Suppressor macrophage treated with lipopolysaccharide for 1 hour (primary cell): ENCODE results near the gene JAK1.

Source experiments
- DNase-seq, 3 donors: peaks; one replicate each; pipeline ENCODE4 v3.0.0-alpha.2; 2020 to 2022

Gene JAK1

DNA sequence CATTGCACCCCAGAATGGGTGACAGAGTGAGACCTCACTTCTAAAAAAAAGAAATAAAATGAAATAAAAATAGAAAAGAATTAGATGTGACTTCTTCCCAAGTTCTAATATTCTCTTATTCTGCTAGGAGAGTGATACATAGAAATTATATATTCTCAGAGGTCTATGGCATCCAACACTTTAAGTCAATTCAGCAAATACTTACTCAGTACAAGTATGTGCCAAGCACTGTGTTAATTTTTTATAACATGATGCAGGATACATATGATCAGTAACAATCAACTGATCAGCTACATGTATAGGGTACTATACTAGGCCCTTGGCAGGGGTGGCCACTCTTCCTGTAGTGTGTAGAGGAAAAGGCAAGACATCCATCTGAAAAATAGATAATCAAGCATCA, 13.0 kb upstream of the JAK1 start:
- DNase-seq: no peak

GRCh38 chr1:64976361-64976760, 10.0 kb upstream of the JAK1 start:
- no peak for DNase-seq

GRCh38 chr1:64975740-64976139, 9.4 kb upstream of the JAK1 start:
- DNase-seq: no peak

DNA sequence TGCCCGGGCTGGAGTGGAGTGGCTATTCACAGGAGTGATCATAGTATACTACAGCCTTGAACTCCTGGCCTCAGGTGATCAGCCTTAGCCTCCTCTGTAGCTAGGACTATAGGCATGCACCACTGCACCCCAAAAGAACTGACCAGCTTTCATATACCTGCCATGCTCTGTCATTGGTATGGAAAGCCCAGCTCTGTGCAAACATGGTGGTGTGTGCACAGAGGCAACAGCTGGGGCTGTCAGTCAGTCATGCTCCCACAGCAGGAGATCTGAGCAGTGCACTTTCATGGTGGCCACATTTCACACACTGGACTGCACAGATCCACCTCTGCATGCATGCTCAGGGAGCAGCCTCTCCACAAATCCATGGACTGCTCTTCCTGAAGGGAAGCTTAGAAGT, 8.8 kb upstream of the JAK1 start:
- no peak for DNase-seq

DNA sequence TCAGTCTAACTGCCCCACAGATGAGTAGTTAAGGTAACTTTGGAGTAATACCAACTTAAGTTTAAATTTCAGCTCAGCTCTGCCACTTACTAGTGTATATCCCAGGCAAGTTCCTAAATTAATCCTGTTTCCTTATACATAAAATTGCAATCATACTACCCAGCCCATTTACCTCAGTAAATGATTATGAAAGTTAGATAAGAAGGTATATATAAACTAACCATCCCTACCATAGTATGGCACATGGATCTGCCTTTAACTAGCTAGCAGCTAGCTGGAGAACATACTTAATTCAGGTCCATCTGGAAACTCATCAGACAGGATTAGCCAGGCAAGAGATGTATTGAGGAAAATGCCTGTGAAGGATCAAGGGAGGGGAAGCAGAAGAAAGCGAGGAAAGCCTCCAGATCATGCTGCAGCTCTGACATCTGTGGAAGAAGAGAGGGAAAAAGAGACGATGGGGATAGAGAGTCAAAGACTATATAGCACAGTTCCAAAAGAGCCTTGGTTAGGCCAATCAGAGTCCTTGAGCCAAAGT, 8.0 kb upstream of the JAK1 start:
- no peak for DNase-seq

DNA sequence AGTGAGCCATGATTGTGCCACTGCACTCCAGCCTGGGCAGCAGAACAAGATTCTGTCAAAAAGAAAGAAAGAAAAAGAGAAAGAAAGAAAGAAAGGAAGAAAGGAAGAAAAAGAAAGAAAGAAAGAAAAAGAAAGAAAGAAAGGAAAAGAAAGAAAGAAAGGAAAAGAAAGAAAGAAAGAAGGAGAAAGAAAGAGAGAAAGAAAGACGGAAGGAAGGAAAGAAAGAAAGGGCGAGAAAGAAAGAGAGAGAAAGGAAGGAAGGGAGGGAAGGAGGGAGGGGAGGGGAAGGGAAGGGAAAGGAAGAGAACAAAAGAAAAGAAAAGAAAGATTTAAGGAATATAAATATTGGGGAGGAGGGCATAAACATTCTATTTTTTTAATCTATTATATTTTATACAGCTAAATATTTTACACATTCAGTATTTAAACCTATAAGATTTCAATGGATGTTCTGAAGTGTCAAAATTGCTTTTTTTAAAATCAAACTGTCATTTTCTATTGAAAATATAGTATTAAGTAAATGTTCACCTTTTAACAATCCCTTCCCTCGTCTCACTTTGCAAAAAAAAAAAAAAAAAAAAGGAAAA, 6.8 kb upstream of the JAK1 start:
- DNase-seq: no peak

DNA sequence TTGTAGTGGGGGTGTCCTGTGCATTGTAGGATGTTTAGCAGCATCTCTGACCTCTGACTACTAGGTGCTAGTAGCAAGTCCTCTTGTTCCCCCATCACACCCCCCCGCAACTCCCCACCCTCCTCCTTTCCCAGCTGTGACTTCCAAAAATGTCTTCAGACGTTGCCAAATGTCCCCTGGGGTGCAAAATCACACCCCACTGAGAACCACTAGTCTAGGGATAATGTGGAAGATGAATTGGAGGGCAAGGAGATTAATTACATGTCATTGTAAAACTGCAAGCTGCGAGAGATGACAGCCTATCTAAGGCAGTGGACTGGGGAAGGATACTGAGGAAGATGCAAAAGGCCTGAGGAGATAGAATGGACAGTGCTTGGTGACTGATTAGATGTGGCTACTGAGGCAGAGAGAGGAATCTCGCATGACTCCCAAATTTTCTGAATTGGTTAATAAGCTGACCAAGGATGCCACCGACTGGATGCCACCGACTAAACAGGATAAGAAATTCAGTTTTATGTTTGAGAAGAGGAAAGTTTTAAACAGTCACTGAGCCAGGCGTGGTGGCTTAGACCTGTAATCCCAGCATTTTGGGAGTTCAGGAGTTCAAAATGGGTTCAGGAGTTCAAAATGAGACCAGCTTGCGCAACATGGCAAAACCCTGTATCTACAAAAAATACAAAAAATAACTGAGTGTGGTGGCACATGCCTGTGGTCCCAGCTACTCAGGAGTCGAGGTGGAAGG, 3.1 kb upstream of the JAK1 start:
- no peak for DNase-seq

GRCh38 chr1:64967381-64967780, 1.0 kb upstream of the JAK1 start:
- no peak for DNase-seq

- peak; percentile 64 to 79 (median 70) for DNase-seq
Measured at GRCh38 chr1:64965366-64966157, 787 bp downstream of the JAK1 start.

- no peak for DNase-seq
Measured at GRCh38 chr1:64963466-64963865, 2.9 kb downstream of the JAK1 start.

DNA sequence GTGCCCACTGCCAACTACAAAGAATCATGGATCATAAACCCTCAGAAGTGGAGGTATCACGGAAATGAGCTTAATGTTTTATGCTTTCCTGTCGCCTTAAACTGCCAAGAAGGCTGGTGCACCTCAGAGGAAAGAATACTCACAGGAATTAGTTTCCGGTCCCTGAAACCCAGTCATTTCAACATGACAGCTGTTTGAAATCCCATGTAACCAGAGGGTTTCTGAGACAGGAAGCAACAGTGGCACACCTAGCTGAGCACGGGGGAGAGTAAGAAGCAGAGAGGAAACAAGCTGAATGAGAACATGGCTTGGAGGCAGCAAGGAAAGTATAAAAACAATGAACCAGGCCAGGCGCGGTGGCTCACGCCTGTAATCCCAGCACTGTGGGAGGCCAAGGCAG, 3.9 kb downstream of the JAK1 start:
- DNase-seq: no peak

- DNase-seq: no peak
Measured at GRCh38 chr1:64961923-64962322, 4.4 kb downstream of the JAK1 start.

- peak in 2 of 3 donors; percentile 21 to 44 for DNase-seq
Measured at GRCh38 chr1:64960731-64961130, 5.6 kb downstream of the JAK1 start.

GRCh38 chr1:64959986-64960385, 6.4 kb downstream of the JAK1 start:
- DNase-seq: no peak

- DNase-seq: peak; percentile 26 to 61 (median 45)
Measured at GRCh38 chr1:64956733-64957441, 9.5 kb downstream of the JAK1 start.

GRCh38 chr1:64956010-64956640, 10.2 kb downstream of the JAK1 start:
- peak; percentile 51 to 57 (median 51) for DNase-seq

- DNase-seq: no peak
Measured at GRCh38 chr1:64955097-64956009, 11.0 kb downstream of the JAK1 start.

GRCh38 chr1:64953241-64953640, 13.1 kb downstream of the JAK1 start:
- no peak for DNase-seq

GRCh38 chr1:64950284-64950809, 16.0 kb downstream of the JAK1 start:
- DNase-seq: no peak

- DNase-seq: peak in 2 of 3 donors; percentile 47 to 66
Measured at GRCh38 chr1:64948905-64949833, 17.2 kb downstream of the JAK1 start.
